ENCODE data around the gene TP53BP2.

GRCh38 chr1:223770621-223771315 is 75.0 kb downstream of the TP53BP2 start:
- TF ChIP-seq GABPA (IDR thresholded peaks at IDR 0.05 in 1 of 2, conservative IDR thresholded peaks at IDR 0.05 in 1 of 2) (no peak), CTCF (IDR thresholded peaks at IDR 0.05; ENCODE audit: low read depth, low read length, missing input control) (no peak), EGR1 (IDR thresholded peaks at IDR 0.05; ENCODE audit: low read depth in 2 of 2) (no peak)

Data from liver (tissue), 3 donors.